GM12892 (cell line): Measurements from ENCODE around the gene INSL3.

Experiments
- POLR2A ChIP-seq: IDR thresholded peaks from 2 replicates; pipeline ENCODE4 v1.6.1; 2011; ENCODE audit warnings: low read depth, low read length, control low read depth
- POLR2AphosphoS5 ChIP-seq: IDR thresholded peaks from 2 replicates; pipeline ENCODE4 v1.6.1; 2011; ENCODE audit warnings: low read depth, low read length, control low read depth

DNA sequence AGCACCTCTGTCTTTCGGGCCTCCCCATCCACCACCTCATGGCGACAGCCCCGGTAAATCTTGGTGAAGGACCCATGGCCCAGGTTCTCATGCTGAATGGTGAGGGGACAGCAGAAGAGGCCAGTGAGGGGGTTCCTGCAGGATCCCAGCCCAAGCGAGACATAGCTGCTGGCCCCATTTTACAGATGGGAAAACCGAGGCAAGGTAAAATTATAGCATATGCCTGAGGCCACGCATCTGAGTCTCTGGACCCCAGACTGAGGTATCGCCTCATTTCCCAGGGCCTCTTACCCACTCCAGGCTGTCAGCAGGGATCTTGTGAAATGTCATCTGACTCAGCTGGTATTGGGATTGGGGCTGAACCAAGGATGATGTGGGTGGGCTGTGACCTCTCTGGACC is 16.7 kb upstream of the INSL3 start:
- TF ChIP-seq POLR2A (no peak), POLR2AphosphoS5 (no peak)
